ENCODE measurements around the gene RPS6KC1.

Gene RPS6KC1

GRCh38 chr1:213057264-213058059, 6.4 kb downstream of the RPS6KC1 start:
- TF ChIP-seq CTCF (IDR thresholded peaks at IDR 0.05; ENCODE audit: low read depth, low read length) = no peak
- H3K4me3 ChIP-seq (ENCODE audit: low read depth, low read length) = no peak overlapping the region

DNA sequence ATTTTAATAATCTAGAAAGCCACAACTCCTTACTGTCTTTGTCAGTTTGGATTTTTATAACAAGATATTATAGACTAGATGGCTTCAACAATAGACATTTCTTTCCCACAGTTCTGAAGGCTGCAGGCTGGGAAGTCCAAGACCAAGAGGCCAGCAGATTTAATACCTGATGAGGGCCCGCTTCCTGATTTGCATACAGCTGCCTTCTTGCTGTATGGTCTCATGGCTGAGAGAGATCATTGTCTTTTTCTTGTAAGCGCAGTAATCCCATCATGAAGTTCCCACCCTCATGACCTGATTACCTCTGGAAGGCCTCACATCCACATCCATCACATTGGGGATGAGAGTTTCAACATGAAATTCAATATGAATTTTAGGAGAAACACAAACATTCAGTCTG, 9.8 kb downstream of the RPS6KC1 start:
- no peak overlapping the region for H3K4me3 ChIP-seq (ENCODE audit: low read depth, low read length)
- TF ChIP-seq CTCF (IDR thresholded peaks at IDR 0.05; ENCODE audit: low read depth, low read length) = no peak

GRCh38 chr1:213061263-213061662, 10.2 kb downstream of the RPS6KC1 start:
- TF ChIP-seq CTCF (IDR thresholded peaks at IDR 0.05; ENCODE audit: low read depth, low read length) = no peak
- H3K4me3 ChIP-seq (ENCODE audit: low read depth, low read length) = no peak overlapping the region

DNA sequence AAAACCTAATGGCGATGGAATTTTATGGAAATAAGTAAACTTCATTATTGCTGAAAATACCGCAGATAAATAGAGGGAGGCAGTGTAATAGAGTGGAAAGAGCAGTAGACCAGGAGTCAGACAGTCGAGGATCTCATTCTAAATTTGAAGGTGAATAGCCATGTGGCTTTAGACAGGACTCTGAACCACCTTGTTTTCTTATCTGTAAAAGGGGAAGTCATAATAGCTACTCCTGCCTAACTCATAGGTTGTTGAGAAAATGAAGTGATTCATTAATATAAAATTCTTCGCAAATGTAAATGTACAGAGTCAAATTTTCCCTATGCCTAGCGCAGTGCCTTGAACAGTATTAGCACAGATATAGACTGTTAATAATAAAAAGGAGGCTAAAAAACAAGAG, 14.8 kb downstream of the RPS6KC1 start:
- H3K4me3 ChIP-seq (ENCODE audit: low read depth, low read length) = no peak overlapping the region
- TF ChIP-seq CTCF (IDR thresholded peaks at IDR 0.05; ENCODE audit: low read depth, low read length) = no peak

DNA sequence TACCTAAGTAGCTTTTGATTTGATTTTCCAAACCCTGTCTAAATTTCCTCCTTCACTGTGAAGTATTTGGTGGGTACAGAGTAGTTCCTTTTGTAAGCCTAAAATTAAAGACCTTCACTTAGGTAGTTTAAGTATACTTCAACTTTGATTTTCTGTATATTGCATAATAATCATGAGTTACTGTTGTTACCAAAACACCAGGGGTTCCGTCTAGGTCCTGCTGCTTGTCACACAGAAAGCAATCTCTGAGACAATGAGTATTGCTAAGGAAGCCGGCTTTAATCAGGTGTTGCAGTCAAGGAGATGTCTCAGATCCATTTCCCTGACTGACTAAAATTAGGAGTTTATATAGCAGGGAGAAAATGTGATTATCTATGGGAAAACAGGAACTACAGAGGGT, 15.3 kb downstream of the RPS6KC1 start:
- no peak for TF ChIP-seq CTCF (IDR thresholded peaks at IDR 0.05; ENCODE audit: low read depth, low read length)

GRCh38 chr1:213067352-213067751, 16.3 kb downstream of the RPS6KC1 start:
- TF ChIP-seq CTCF (IDR thresholded peaks at IDR 0.05; ENCODE audit: low read depth, low read length) = no peak
- no peak overlapping the region for H3K4me3 ChIP-seq (ENCODE audit: low read depth, low read length)

More for the DNA sequence above, 15.3 kb downstream of the RPS6KC1 start:
- no peak overlapping the region for H3K4me3 ChIP-seq (ENCODE audit: low read depth, low read length)

- 0 out of 2 replicates have a peak, but pooled peaks have one; percentile 19 for TF ChIP-seq CTCF (IDR thresholded peaks at IDR 0.05; ENCODE audit: low read depth, low read length)
- H3K4me3 ChIP-seq (ENCODE audit: low read depth, low read length) = peak overlapping the region; percentile 31; the same call in 1 of the 2 replicates
Observed at GRCh38 chr1:213070406-213070805, 19.4 kb downstream of the RPS6KC1 start.
